Thyroid gland (tissue), 4 donors: ENCODE data around the gene HCLS1.

Experiments
- POLR2A ChIP-seq, 2 donors: fragments of 450-650 bp; IDR thresholded peaks; one replicate each; pipeline ENCODE4 v1.6.1; 2017; ENCODE audit warnings: antibody characterized with exemption in 2 of 2, mild to moderate bottlenecking in 2 of 2, moderate library complexity in 1 of 2
- TF ChIP-seq, protein P1 (sequence below), 6 experiments: fragments of 200-600 bp in 3 of 6; fragments of 450-650 bp in 3 of 6; sonication (generic) in 3 of 6; IDR thresholded peaks; one replicate each; pipeline ENCODE4 v1.5.1; 2016 to 2019; ENCODE audit warnings: antibody characterized with exemption in 6 of 6, mild to moderate bottlenecking in 2 of 6, inconsistent platforms in 1 of 6, moderate library complexity in 1 of 6

- TF ChIP-seq, protein P1, sequence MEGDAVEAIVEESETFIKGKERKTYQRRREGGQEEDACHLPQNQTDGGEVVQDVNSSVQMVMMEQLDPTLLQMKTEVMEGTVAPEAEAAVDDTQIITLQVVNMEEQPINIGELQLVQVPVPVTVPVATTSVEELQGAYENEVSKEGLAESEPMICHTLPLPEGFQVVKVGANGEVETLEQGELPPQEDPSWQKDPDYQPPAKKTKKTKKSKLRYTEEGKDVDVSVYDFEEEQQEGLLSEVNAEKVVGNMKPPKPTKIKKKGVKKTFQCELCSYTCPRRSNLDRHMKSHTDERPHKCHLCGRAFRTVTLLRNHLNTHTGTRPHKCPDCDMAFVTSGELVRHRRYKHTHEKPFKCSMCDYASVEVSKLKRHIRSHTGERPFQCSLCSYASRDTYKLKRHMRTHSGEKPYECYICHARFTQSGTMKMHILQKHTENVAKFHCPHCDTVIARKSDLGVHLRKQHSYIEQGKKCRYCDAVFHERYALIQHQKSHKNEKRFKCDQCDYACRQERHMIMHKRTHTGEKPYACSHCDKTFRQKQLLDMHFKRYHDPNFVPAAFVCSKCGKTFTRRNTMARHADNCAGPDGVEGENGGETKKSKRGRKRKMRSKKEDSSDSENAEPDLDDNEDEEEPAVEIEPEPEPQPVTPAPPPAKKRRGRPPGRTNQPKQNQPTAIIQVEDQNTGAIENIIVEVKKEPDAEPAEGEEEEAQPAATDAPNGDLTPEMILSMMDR (IDR thresholded peaks at IDR 0.05), result no peak
- TF ChIP-seq POLR2A (IDR thresholded peaks at IDR 0.05), result no peak
These were observed 67.6 kb downstream of the HCLS1 start, which contains the start of gene FBXO40 for GRCh38 chr3:121592856-121593702.
